OCI-LY1 (cell line): ENCODE measurements around the gene MTREX.

Source experiments
- H2AFZ ChIP-seq: fragments of 200-600 bp; sonication (generic), shearing (Covaris generic); 2 replicates; pipeline ENCODE4 v1.6.0; 2014; ENCODE audit warnings: antibody characterized with exemption, mild to moderate bottlenecking, low read length
- H3F3A ChIP-seq: fragments of 200-600 bp; sonication (generic), shearing (Covaris generic); 2 replicates; pipeline ENCODE4 v1.6.0; 2014; ENCODE audit warnings: mild to moderate bottlenecking, antibody characterized with exemption, low read length, moderate library complexity; ENCODE audit not compliant: insufficient read depth
- H3K27ac ChIP-seq: fragments of 200-600 bp; sonication (generic); 2 replicates; pipeline ENCODE4 v1.5.1; 2014; ENCODE audit warnings: low read length, mixed run types, mild to moderate bottlenecking, low read depth; ENCODE audit not compliant: poor library complexity, severe bottlenecking
- H3K27me3 ChIP-seq: fragments of 200-600 bp; sonication (generic); 2 replicates; pipeline ENCODE4 v1.6.0; 2014; ENCODE audit warnings: antibody characterized with exemption, mild to moderate bottlenecking, low read length, moderate library complexity; ENCODE audit not compliant: insufficient read depth
- H3K36me3 ChIP-seq: fragments of 200-600 bp; sonication (generic); 2 replicates; pipeline ENCODE4 v1.6.1; 2014; ENCODE audit warnings: mild to moderate bottlenecking, antibody characterized with exemption, low read length, moderate library complexity, mixed read lengths; ENCODE audit not compliant: insufficient read depth
- H3K4me1 ChIP-seq: fragments of 200-600 bp; sonication (generic); 2 replicates; pipeline ENCODE4 v1.5.1; 2014; ENCODE audit warnings: mild to moderate bottlenecking, low read length, moderate library complexity; ENCODE audit not compliant: insufficient read depth, severe bottlenecking
- H3K4me2 ChIP-seq: fragments of 200-600 bp; sonication (generic), shearing (Covaris generic); 2 replicates; pipeline ENCODE4 v1.6.1; 2014; ENCODE audit warnings: low read length
- H3K4me3 ChIP-seq: fragments of 200-600 bp; sonication (generic); 2 replicates; pipeline ENCODE4 v1.5.1; 2014; ENCODE audit warnings: low read length, low read depth, mild to moderate bottlenecking, mixed read lengths; ENCODE audit not compliant: poor library complexity, severe bottlenecking
- H3K79me2 ChIP-seq: fragments of 200-600 bp; shearing (Covaris generic); 2 replicates; pipeline ENCODE4 v1.6.1; 2016; ENCODE audit warnings: mixed run types, low read length, mixed read lengths; ENCODE audit not compliant: insufficient read depth
- H3K9ac ChIP-seq: fragments of 200-600 bp; sonication (generic), shearing (Covaris generic); 2 replicates; pipeline ENCODE4 v1.6.1; 2014; ENCODE audit warnings: mild to moderate bottlenecking, low read length, mixed read lengths
- H3K9me2 ChIP-seq: fragments of 200-600 bp; sonication (generic), shearing (Covaris generic); 2 replicates; pipeline ENCODE4 v1.6.1; 2014; ENCODE audit warnings: low read depth, mild to moderate bottlenecking, low read length, mixed read lengths
- H3K9me3 ChIP-seq: fragments of 200-600 bp; shearing (Covaris generic); 2 replicates; pipeline ENCODE4 v1.6.1; 2014; ENCODE audit warnings: low read length, mixed read lengths
- H4K20me1 ChIP-seq: fragments of 200-600 bp; sonication (generic), shearing (Covaris generic); 2 replicates; pipeline ENCODE4 v1.6.0; 2016; ENCODE audit warnings: mild to moderate bottlenecking, low read length; ENCODE audit not compliant: insufficient read depth
- CTCF ChIP-seq: fragments of 200-600 bp; sonication (generic), shearing (Covaris generic); IDR thresholded peaks from 2 replicates; pipeline ENCODE4 v1.5.1; 2017; ENCODE audit warnings: mild to moderate bottlenecking, antibody characterized with exemption, low read length, moderate library complexity, mixed read lengths
- EZH2 ChIP-seq: fragments of 200-600 bp; sonication (generic), shearing (Covaris generic); IDR thresholded peaks from 2 replicates; pipeline ENCODE4 v1.8.0; 2017; ENCODE audit warnings: borderline replicate concordance, mixed run types, mild to moderate bottlenecking, antibody characterized with exemption, low read length, moderate library complexity, mixed read lengths

The MTREX gene

GRCh38 chr5:55356896-55357295, 49.1 kb downstream of the MTREX start:
- Histone ChIP-seq H3K9ac (no peak overlapping the region), H3K27ac (no peak overlapping the region), H3K9me3 (no peaks in the 10 kb centered on the region), H3F3A (no peaks in the 10 kb centered on the region), H3K27me3 (no peaks in the 10 kb centered on the region), H3K79me2 (no peaks in the 10 kb centered on the region), H3K4me1 (no peaks in the 10 kb centered on the region), H4K20me1 (no peaks in the 10 kb centered on the region), H2AFZ (no peak overlapping the region), H3K4me3 (no peak overlapping the region), H3K9me2 (no peaks in the 10 kb centered on the region), H3K36me3 (peaks cover 82% of the 10 kb centered on the region), H3K4me2 (no peak overlapping the region)
- TF ChIP-seq EZH2 (no peak), CTCF (no peak)

- Histone ChIP-seq H3K27ac (no peak overlapping the region), H3K79me2 (no peaks in the 10 kb centered on the region), H3K9me2 (no peaks in the 10 kb centered on the region), H3K9me3 (no peaks in the 10 kb centered on the region), H3F3A (no peaks in the 10 kb centered on the region), H2AFZ (no peak overlapping the region), H4K20me1 (no peaks in the 10 kb centered on the region), H3K36me3 (peaks cover 60% of the 10 kb centered on the region), H3K9ac (no peak overlapping the region), H3K4me1 (no peaks in the 10 kb centered on the region), H3K4me3 (no peak overlapping the region), H3K27me3 (no peaks in the 10 kb centered on the region), H3K4me2 (no peak overlapping the region)
- no peak for TF ChIP-seq EZH2
- no peak for TF ChIP-seq CTCF
Measured at GRCh38 chr5:55360190-55360589, 52.4 kb downstream of the MTREX start.

GRCh38 chr5:55363856-55364255, 56.1 kb downstream of the MTREX start:
- Histone ChIP-seq H4K20me1 (no peaks in the 10 kb centered on the region), H3K9me3 (no peaks in the 10 kb centered on the region), H3K4me2 (no peak overlapping the region), H2AFZ (no peak overlapping the region), H3K4me1 (no peaks in the 10 kb centered on the region), H3K36me3 (peaks cover 54% of the 10 kb centered on the region), H3K27me3 (no peaks in the 10 kb centered on the region), H3K79me2 (no peaks in the 10 kb centered on the region), H3K9me2 (no peaks in the 10 kb centered on the region), H3K4me3 (no peak overlapping the region), H3K9ac (no peak overlapping the region), H3K27ac (no peak overlapping the region), H3F3A (no peaks in the 10 kb centered on the region)
- TF ChIP-seq CTCF = no peak
- no peak for TF ChIP-seq EZH2
